Nephron progenitor cell (in vitro differentiated cells): Measurements from ENCODE around the gene WDR1.

Experiments
- DNase-seq: peaks from one replicate; pipeline ENCODE4 v3.0.0; 2021
- H3K27ac Mint-ChIP-seq: 2 replicates; pipeline ENCODE4 v1.8.0; 2021; ENCODE audit warnings: mild to moderate bottlenecking, moderate library complexity, mixed read lengths
- H3K27me3 Mint-ChIP-seq: 2 replicates; pipeline ENCODE4 v1.8.0; 2021; ENCODE audit warnings: mild to moderate bottlenecking, low read depth, mixed read lengths; ENCODE audit not compliant: poor library complexity
- H3K36me3 Mint-ChIP-seq: 2 replicates; pipeline ENCODE4 v1.8.0; 2021; ENCODE audit warnings: low read depth, mixed read lengths
- H3K4me1 Mint-ChIP-seq: 2 replicates; pipeline ENCODE4 v1.8.0; 2021; ENCODE audit warnings: mixed read lengths
- H3K4me3 Mint-ChIP-seq: 2 replicates; pipeline ENCODE4 v1.8.0; 2021; ENCODE audit warnings: mild to moderate bottlenecking, moderate library complexity, mixed read lengths
- H3K9me3 Mint-ChIP-seq: 2 replicates; pipeline ENCODE4 v1.8.0; 2021; ENCODE audit warnings: mild to moderate bottlenecking, moderate library complexity, mixed read lengths
- CTCF ChIP-seq: fragments of 200-600 bp; sonication (generic); IDR thresholded peaks from 2 replicates; pipeline ENCODE4 v1.5.0; 2021; ENCODE audit warnings: antibody characterized with exemption

The WDR1 gene

GRCh38 chr4:10028910-10029309 lies 87.7 kb downstream of the WDR1 start:
- TF ChIP-seq CTCF, result no peak
- H3K4me1 Mint-ChIP-seq, result peaks cover 45% of the 10 kb centered on the region
- H3K27ac Mint-ChIP-seq, result no peak overlapping the region
- no peak for DNase-seq
- no peaks in the 10 kb centered on the region for H3K36me3 Mint-ChIP-seq
- H3K4me3 Mint-ChIP-seq, result no peak overlapping the region
- peaks cover 7% of the 10 kb centered on the region for H3K9me3 Mint-ChIP-seq
- H3K27me3 Mint-ChIP-seq, result peaks cover 16% of the 10 kb centered on the region

GRCh38 chr4:10026485-10026884 lies 90.1 kb downstream of the WDR1 start:
- H3K4me1 Mint-ChIP-seq, result peaks cover 45% of the 10 kb centered on the region
- TF ChIP-seq CTCF, result no peak

GRCh38 chr4:10025230-10025806 lies 91.3 kb downstream of the WDR1 start:
- Mint-ChIP-seq H3K4me1 (peaks cover 37% of the 10 kb centered on the region), H3K4me3 (no peak overlapping the region), H3K9me3 (peaks cover 7% of the 10 kb centered on the region), H3K27me3 (peaks cover 21% of the 10 kb centered on the region), H3K36me3 (no peaks in the 10 kb centered on the region), H3K27ac (no peak overlapping the region)
- no peak for TF ChIP-seq CTCF
- DNase-seq, result no peak

More at GRCh38 chr4:10026485-10026884, 90.1 kb downstream of the WDR1 start:
- H3K9me3 Mint-ChIP-seq, result peaks cover 7% of the 10 kb centered on the region
- H3K36me3 Mint-ChIP-seq, result no peaks in the 10 kb centered on the region
- peaks cover 16% of the 10 kb centered on the region for H3K27me3 Mint-ChIP-seq
- no peak overlapping the region for H3K27ac Mint-ChIP-seq
- no peak for DNase-seq
- H3K4me3 Mint-ChIP-seq, result no peak overlapping the region
